Measurements from ENCODE around the gene NOTCH4.
A peak's percentile ranks its signal among the peaks of the same experiment; 100 is the strongest.

NOTCH4 gene

DNA sequence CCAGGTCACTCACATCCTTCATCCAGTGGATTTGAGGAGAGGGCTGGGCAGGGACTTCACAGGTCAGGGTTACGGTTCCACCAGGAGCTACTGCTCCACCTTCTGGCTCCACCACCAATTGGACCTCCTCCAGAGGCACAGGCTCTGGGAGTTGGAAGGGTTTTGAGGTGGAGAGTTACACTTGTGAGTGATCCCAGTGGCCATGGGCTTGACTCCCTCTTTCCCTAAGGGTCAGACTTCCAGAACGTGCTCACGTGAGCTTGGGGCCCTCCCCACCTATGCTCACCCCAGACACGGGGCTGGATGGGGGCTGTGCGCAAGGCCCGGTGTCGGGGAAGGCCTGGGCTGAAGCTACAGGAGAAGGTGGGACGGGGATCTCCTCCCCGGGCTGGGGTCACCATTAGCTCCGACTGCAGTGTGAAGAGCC is 41.3 kb downstream of the NOTCH4 start:
- DNase-seq (ENCODE audit: low read depth in 2 of 2, low spot score in 1 of 2), result no peak

DNA sequence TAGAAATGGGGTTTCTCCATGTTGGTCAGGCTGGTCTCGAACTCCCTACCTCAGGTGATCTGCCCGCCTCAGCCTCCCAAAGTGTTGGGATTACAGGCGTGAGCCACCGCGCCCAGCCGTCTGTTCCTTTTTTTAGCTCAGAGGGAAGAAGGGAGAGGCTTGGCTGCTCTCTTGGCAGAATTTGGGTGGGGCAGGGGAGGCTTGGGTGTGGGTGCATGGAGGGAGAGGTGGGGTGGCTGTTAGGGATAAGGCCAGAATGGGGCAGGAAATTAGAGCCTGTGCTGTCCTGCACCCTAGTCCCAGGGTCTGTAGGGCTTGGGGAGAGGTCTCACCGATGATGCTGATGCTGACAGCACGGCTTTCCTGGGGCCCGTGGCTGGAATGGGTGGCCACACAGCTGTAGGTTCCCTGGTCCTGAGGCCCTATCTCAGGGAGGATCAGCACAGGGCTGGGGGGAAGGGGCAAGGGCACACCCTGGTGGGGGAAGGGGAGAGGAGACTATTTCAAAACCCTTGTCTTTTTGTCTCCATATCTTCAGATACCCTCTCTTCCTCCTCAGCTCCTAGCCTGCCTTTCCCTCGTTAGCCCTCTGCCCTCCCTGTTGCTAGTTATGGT is 41.8 kb downstream of the NOTCH4 start:
- DNase-seq (ENCODE audit: low read depth in 2 of 2, low spot score in 1 of 2), result no peak

DNA sequence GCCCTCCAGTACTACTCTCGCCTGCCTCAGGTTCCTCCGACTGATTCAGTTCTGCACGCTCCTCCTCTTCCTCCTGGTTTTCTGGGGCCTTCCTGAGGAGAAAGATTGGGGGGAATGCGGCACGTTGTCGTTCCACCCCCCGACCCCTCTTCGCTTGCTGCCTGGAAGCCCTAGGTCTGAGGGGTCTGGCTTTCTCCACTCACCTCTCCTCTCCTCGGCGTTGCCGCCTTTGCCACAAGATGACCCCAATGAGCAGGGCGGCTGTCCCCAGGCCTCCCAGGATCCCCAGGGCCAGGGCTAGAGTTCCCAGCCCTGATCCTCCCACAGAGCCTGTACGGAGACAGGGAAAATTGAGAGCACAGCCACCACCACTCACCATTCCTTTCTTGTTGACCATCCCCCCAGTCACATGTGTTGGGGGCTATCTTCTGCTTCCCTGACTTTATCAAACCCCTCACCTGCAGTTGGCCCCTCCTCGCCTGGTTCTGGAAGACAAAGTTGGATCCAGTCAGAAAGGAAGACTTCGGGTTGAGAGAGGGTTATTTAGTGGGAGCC is 42.6 kb downstream of the NOTCH4 start:
- DNase-seq (ENCODE audit: low read depth in 2 of 2, low spot score in 1 of 2), result no peak

DNA sequence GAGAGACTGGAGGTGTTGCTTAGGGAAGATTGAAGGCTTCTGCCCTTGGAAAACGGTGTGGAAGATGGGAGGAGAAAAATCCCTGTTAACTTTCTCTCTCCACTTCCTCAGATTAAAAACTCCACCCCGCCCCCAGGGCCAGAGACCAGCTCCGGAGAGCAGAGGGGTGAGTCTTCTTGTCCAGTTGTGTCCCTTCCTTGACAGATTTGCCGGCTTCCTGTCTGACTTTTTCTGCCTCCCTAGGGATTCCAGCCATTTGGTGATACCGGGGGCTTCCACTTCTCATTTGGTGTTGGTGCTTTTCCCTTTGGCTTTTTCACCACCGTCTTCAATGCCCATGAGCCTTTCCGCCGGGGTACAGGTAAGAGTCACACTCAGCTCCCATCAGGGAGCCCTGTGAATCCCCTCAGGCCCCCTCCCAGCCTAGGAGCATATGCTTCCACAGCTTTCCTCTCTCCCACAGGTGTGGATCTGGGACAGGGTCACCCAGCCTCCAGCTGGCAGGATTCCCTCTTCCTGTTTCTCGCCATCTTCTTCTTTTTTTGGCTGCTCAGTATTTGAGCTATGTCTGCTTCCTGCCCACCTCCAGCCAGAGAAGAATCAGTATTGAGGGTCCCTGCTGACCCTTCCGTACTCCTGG is 44.0 kb downstream of the NOTCH4 start:
- no peak for DNase-seq (ENCODE audit: low read depth in 2 of 2, low spot score in 1 of 2)

DNA sequence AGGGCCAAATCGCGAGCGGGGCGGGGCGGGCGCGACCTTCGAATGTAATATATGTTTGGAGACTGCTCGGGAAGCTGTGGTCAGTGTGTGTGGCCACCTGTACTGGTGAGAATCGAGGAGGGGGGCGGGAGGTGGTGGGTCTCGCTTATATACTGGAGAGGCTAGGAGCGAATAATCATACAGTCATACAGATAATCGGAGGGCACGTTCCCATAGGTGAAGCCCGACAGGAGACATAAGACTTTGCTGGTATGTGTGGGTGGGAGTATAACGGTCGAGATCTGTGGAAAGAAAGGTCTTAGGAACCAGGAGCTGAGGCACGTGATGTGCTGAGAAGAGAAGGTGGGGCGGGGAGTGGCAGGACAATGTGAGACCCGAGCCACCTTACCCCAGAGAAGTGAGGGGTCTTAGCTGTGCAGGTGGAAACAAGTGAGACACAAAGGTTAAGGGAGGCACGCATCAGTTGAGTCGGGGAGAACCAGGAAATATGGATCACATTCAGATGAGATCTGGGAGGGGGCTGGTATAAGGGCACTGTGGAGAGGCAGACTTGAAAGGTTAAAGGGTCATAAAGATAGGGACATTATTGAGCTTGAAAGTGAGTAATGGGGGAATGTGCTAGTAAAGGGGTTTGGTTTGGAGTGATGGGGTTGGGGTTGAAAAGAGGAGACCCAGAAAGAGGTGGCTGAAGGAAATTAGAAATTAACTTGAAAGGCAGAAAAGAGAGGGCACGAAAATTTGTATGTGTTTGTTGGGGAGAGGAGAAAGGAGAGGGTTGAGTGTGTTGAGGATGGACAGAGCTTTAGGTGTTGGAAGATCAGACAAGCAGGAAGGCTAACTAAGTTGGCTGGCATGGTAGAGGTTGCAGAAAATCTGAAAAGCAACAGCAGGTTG is 45.1 kb downstream of the NOTCH4 start:
- DNase-seq (ENCODE audit: low read depth in 2 of 2, low spot score in 1 of 2), result no peak

DNA sequence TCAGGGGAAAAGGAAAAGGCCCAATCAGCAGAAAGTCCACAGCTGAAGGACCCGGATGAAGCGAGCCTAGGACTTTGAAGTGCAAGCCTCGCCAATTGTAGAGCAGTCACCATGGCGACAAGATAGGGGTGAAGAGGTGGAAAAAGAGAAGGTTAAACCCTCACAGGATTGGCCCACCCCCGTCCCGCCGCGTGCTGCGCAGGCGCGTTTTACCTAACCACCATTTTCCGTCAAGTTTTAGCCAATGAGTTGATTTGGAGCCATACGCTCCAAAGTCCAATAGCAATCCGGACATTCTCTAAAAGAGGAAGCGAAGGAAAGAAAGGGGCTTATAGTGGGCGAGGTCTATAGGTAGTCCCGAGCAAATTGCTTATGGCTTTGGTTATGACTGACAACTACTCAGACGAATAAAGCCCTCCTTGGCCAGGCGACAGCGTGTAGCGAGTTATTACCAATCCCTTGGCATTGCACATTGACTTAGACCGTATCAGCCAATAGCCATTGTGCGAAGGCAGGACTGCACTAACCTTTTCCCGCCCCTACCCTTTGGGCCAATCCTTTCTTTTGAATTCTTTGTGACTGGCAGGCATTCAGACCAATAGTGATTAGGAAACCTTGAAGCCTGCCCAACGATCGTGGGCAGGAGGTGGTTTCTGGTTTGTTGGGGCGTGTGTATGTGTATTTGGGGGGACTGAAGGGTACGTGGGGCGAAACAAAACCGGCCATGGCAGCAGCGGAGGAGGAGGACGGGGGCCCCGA is 45.9 kb downstream of the NOTCH4 start, which contains the start of gene RNF5:
Gene RNF5, plus strand, starts transcription at position 618 of the 759 bp plus-strand sequence. Its CDS starts 107 bp downstream, at position 725.
- peak; percentile 78 to 86 for DNase-seq (ENCODE audit: low read depth in 2 of 2, low spot score in 1 of 2)

DNA sequence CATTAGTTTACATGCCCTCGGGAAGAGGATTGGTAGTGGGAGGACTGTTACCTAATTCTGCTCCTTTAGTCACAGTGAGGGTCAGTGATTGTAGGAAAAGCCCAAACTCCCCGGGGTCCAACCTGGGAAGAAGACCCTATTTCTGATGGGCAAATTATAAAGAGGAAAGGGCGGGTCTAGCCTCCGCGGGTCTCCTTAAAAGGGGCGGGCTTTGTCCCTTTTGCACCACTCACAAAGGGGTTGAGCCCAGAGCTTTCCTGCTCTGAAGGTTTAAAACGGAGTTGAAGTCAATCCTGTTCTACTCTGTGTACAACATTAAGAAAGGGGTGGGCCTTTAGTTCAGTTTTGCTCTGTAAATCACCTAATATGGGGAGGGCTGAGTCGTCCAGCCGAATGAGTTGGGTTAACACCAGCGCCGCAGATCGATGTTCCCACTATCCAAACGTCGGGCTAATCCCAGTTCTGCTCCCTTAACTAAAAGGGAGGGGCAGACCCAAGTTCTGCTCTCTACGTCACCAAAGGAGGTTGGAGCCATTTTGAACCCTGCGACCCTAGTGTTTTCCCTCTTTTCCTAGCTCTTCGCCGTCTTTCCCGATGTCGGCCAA is 46.6 kb downstream of the NOTCH4 start:
- no peak for DNase-seq (ENCODE audit: low read depth in 2 of 2, low spot score in 1 of 2)

DNA sequence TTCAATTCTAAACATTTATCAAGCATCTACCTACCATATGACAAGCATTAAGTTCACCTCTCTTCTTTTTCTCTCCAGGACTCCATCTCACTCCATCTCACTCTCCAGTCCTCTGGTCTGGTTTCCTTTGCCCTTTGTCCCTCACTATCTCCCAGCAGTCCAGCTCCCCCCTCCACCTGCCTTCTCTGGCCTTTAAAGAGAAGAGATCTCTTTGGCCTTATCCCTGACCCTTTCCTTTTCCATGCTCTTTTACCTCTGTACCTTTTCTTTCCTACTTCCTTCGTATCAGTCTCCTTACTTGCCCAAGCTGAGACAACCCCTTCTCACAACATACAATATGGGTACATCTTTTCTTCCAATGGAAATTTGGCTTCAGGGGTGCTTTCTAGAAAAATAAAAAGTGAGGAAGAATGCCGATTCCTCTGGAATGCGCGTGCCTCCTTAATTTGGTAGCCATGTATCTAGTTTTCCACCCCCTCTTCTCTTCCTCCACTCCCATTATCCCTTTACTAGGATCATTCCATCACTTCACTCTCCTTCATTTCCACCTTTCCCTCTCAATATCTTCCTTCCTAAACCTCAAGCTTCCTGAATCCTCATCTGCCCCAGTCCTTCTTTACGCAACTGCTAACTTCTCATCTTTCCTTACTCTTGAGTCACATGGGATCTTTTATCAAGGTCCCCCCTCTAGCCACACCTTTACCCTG is 47.2 kb downstream of the NOTCH4 start:
- DNase-seq (ENCODE audit: low read depth in 2 of 2, low spot score in 1 of 2), result no peak

DNA sequence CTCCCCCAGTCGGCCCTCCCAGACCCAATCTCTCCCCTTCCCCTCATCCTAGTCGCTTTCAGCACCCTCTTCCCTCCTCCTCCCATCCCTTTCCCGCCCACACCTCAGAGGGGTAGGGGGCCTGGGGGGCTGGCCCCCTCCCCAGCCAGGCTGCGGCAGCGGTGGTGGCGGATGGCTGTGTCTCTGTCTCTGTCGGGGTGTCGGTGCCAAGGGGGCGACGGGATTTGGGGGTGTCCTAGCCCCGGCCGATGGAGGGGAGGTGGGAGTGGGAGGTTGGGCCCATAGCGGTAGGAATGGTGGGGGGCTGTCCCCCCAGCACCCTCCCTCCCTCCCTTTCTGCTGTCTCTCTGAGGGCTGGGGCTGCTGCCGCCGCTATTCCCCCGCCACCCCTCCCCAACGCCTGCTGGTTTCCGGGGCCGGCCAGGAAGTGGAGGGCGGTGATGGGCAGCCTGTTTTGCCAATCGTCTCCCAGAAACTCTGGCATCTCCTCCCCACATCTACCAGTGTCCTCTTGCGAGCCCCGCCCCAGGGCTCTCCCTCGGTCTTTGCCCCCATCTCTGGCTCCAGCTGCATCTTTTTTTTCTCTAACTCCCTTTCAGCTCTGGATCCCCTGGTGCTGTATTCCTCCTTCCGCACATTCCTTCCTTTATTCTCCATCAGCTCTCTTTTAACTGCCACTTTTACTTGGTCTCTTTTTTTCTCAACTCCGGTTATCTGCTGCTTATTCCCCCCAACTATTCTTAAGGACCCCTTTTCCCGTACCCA is 48.0 kb downstream of the NOTCH4 start, which contains the start of gene AGPAT1:
Gene AGPAT1, minus strand, starts transcription at position 374 of the 765 bp plus-strand sequence. CDS start 4,588 bp downstream, outside the sequence.
- peak; percentile 93 to 95 for DNase-seq (ENCODE audit: low read depth in 2 of 2, low spot score in 1 of 2)

DNA sequence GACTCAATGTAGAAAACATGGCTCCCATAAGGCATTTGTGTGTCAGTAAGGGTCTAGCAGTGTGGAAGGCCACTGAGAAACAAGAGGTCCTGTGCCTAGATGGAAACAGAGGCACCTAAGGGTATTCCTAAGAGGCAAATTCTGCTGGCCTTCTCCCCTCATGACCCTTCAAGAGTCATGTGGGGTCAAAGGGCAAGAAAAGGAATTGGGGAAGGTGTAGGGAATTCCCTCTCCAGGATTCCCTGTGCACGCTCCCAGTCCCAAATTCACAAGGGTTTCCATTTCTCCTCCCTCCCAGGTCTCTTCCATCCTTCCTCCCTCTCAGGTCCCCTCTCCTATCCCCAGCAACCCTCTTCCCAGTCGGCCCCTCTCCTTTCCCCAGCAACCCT is 48.6 kb downstream of the NOTCH4 start:
- no peak for DNase-seq (ENCODE audit: low read depth in 2 of 2, low spot score in 1 of 2)

DNA sequence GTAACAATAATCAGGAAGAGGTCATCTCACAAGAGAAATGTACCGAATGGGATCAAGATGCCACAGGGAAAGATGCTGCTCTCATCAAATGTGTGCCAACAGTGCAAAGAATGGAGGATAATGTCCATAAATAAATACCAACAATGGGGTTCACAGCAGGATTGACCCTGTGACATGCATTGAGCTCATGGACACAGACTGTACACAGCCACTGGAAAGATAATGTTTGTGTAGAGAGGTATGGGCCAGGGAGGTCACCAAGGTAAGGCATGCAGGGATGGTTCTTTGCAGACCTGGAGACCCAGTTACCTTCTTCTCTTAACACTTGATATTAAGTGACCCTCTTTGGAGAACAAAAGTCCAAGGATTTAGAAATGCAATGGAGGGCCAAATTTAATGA is 49.5 kb downstream of the NOTCH4 start:
- DNase-seq (ENCODE audit: low read depth in 2 of 2, low spot score in 1 of 2), result no peak

DNA sequence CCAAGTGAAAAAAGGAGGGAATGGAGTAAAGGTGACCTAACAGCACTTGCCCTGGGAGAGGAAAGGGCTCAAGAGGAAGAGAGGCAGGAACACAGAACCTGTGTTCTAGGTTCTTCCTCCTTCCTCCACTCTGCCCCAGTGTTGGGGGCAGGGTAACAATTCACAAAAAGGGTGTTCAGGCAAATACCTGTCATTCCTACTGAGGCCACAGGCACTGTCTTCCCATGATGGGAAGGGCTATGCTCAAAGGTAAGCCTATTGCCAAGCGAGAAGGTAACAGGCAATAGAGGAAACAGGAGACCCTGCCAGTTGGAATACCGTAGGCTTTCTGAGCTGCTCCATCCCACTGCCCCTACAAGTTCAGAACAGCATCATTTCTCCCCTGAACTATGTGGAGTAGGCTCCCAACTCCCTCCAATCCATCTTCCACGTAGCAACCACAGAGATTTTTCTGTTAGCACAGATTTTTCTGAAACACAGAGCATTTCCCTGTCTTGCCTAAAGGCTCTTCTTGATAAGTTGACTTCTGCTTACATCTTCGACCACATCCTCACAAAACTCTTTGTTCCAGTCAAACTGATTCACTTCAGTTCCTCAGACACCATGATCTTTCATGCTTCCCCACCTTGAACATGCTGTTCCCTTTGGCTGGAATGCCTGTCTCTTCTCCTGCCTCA is 50.7 kb downstream of the NOTCH4 start:
- no peak for DNase-seq (ENCODE audit: low read depth in 2 of 2, low spot score in 1 of 2)

DNA sequence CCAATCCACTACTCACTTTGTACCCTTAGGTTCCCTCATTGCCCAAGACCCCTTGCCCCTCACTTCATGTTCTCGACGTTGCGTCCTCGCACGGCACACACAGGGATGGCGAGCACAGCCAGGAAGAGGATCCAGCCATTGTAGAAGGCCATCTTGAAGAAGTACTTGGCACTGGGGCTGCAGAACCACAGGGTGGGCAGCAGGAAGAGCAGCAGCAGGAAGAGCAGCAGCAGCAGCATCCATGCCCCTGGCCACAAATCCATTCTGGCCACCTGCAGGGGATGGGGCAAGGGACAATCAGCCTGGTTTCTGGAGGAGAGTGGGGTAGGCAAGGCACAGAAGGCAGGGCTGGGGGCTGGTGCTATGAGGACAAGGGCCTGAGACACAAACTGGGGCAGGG is 52.6 kb downstream of the NOTCH4 start:
- DNase-seq (ENCODE audit: low read depth in 2 of 2, low spot score in 1 of 2), result no peak

DNA sequence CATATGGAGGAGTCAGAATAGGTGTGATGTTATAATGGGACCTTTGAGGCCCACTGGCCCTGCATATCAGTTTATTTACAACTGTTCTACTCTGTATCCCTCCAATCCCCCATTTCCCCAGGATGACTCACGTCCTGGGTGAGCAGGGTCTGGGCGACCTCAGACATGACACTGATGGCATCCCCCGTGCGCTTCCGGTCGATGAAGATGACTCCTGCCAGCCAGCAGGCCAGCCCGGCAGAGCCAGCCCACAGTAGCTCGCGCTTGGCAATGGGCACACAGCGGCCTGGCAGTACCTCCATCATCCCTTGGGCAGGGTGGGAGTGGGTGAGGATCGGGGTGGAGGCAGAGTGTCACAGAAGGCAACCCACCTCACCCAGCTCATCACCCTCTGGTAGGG is 53.6 kb downstream of the NOTCH4 start:
- no peak for DNase-seq (ENCODE audit: low read depth in 2 of 2, low spot score in 1 of 2)

DNA sequence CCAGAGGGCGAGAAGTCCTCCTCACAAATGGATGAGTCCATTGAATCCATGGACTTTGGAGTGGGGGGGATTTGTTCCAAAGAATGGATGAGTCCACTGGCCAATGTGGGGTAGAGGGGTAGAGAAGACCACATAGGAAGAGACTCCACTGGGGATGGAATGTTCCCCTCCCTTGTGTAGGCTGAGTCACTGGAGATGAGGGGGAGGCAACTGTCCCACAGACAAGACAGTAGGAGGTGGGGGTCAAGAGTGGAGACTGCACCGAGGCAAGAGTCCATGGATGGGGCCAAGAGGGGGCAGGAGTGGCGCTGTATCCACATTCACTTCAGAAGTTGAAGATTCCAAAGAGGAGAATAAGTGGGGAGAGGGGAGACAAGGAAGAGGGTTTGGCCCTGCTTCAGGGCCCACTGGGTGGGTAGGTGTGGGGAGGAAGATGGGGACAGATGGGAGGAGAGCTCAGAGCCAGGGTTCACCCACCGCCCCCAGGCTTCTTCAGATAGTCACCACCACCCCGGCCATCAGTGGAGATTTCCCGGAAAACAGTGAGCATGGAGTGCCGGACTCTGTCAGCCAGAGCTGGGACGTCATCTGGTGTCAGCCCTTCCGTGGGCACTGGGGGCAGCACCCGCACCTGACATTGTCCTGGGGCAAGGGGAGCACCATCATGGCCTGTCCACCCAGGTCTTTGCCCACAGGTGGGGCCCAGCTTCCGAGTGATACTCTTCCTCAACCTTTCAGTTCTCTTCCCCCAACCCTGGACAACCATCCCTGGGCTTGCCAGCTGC is 54.9 kb downstream of the NOTCH4 start:
- DNase-seq (ENCODE audit: low read depth in 2 of 2, low spot score in 1 of 2), result no peak

DNA sequence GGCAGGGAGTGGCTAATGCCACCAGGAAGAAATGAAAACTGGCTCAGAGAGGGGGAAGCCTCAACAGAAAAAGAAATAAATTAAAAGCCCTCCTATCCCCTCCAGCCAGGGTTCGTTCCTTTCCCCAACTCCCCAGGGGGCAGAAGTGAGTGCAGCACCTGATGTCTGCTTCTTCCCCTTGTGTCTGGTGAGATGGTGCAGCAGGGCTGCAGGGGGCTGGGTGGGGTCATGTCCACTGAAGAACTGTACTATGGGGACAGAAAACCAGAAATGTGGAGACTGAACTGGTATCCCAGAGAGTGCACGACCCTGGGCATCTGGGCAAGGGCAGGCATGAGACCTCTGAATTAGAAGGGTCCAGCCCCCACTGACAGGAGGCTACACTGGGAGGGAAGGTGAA is 55.5 kb downstream of the NOTCH4 start:
- DNase-seq (ENCODE audit: low read depth in 2 of 2, low spot score in 1 of 2), result no peak

DNA sequence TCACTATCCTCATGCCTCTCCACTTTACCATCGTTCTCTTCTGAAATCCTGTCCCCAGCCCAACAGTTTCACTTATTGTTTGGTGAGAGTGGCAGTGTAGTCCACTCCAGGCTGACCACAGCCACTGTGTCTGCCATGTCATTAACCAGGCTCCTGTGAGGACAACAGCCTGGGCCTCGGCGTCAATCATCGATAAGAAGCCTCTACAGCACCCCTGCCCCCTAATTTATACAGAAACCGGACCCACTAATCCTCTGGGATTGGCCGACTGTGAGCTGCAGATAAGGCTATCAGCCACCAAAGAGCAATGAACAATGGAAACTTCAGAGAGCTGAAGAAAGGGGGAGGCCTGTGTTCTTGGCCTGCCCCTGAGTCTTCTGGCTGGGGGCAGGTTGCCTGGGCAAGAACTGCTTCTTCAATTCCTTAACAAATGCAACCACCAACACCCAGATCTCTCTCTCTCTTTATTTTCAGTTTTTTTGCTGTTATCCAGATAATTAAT is 56.1 kb downstream of the NOTCH4 start:
- DNase-seq (ENCODE audit: low read depth in 2 of 2, low spot score in 1 of 2), result no peak

Measured in stimulated activated CD8-positive, alpha-beta memory T cell treated with anti-CD3 and anti-CD28 coated beads, Interleukin-4, amount 100 ng/mL, for 4 hours (primary cell).